ENCODE results near the gene PLPP7. TPM values are rescaled to one million over a fixed set of nuclear protein-coding genes. Genes with fewer than 3 reads are reported as not detected.

The PLPP7 gene
- total RNA-seq, 2 experiments from 2014 or later, result 0.14 to 0.30 TPM

GRCh38 chr9:131276094-131276888 lies 13.2 kb upstream of the PLPP7 start, which contains the start of gene FAM78A:
FAM78A (minus strand) TSS chr9:131276510; CDS start chr9:131276179, 331 bp downstream.
- intact Hi-C loops (cut with DNase I, micrococcal nuclease), result loop anchor here in 1 of 2 experiments (5.0 to 10.0 kb wide), 2 partner anchors 391 to 561 kb away; no protein-coding TSS in a partner anchor
- ATAC-seq, result no peak
- H3K4me1 Mint-ChIP-seq, result peaks cover 26% of the 10 kb centered on the region
- CTCF ChIA-PET, result interaction anchor here (0.6 to 1.3 kb wide), 3 partner anchors 16 to 47 kb away, joined by 3 to 4 read pairs (median 3); no protein-coding TSS in a partner anchor
- no peaks in the 10 kb centered on the region for H3K27me3 Mint-ChIP-seq
- no peaks in the 10 kb centered on the region for H3K9me3 Mint-ChIP-seq (ENCODE audit: low read depth)
- H3K36me3 Mint-ChIP-seq (ENCODE audit: low read depth), result peaks cover 39% of the 10 kb centered on the region
- POLR2A ChIA-PET, result interaction anchor here (3.8 kb wide), 1 partner anchor 20 kb away, joined by 20 read pairs; no protein-coding TSS in a partner anchor
- H3K4me3 Mint-ChIP-seq, result peak within 1 kb of the TSS; percentile 90
- DNase-seq, result peak; percentile 73
- H3K27ac Mint-ChIP-seq, result peak within 1 kb of the TSS; percentile 100

DNA sequence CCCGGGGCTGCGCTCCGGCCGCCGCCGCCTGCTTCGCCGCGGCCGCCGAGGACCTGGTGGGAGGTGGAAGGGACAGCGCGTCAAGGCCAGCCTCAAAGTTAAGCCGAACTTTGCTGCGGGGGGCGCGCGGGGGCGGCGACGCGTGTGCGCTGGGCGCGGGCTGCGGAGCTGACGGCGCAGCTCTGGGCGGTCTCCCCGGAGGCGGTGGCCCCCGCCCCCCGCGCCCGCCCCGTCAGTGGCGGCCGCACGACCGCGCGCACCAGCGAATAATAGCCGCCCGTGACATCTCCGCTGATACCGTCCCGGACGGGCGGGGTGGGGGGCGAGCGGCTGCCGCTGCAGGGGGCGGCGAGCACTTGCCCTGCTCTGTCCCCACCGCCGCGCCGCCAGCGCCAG lies 12.6 kb upstream of the PLPP7 start:
- intact Hi-C loops (cut with DNase I, micrococcal nuclease), result loop anchor here in 1 of 2 experiments (1.0 to 10.0 kb wide), 4 partner anchors 96 to 562 kb away; partner anchors contain the start of gene NUP214
- H3K27me3 Mint-ChIP-seq, result peaks cover 2% of the 10 kb centered on the region
- H3K4me3 Mint-ChIP-seq, result peak overlapping the region; percentile 90
- DNase-seq (peak; percentile 66), ATAC-seq (peak; percentile 13)
- POLR2A ChIA-PET, result no interaction called here
- H3K4me1 Mint-ChIP-seq, result peaks cover 24% of the 10 kb centered on the region
- CTCF ChIA-PET, result interaction anchor here (0.6 to 1.3 kb wide), 3 partner anchors 17 to 128 kb away, joined by 3 to 4 read pairs (median 3); no protein-coding TSS in a partner anchor
- H3K36me3 Mint-ChIP-seq (ENCODE audit: low read depth), result peaks cover 36% of the 10 kb centered on the region
- no peak overlapping the region for H3K27ac Mint-ChIP-seq
- H3K9me3 Mint-ChIP-seq (ENCODE audit: low read depth), result no peaks in the 10 kb centered on the region

DNA sequence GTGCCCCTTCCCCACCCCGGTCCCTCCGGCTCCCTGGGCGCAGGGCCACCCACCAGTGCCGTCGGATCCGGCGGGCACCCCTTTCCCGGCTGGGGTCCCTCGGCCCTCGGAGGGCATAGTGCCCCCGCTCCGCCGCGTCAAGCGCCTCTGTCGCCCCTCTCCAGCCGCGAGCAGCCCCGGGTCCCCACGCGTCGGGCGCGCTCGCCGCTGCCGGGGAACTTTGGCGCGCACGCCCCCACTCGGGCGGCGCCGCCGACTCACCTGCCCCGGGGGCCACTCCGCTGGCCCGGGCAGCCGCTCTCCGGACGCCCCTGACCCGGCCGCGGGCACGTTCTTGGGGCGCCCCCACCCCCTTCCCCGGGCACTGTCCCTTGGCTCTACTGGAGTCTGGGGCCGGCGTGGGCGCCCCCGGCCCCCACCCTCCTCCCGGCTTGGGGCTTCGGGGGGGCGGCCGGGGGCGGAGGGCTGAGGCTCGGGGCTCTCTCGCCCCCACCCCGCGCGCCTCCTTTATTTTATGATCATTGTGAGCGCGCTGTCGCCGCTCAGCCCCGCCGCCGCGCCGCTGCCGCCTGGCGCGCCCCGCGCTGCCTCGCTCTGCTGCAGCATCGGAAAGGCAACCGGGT lies 12.1 kb upstream of the PLPP7 start:
- CTCF ChIA-PET, result interaction anchor here (0.6 to 1.3 kb wide), 4 partner anchors 17 to 225 kb away, joined by 3 to 4 read pairs (median 3); partner anchors contain the start of gene POMT1
- peaks cover 24% of the 10 kb centered on the region for H3K4me1 Mint-ChIP-seq
- POLR2A ChIA-PET, result interaction anchor here (0.7 kb wide), 1 partner anchor 100 kb away, joined by 3 read pairs; no protein-coding TSS in a partner anchor
- DNase-seq (peak; percentile 58), ATAC-seq (no peak)
- peak overlapping the region; percentile 90 for H3K4me3 Mint-ChIP-seq
- peaks cover 32% of the 10 kb centered on the region for H3K36me3 Mint-ChIP-seq (ENCODE audit: low read depth)
- H3K27ac Mint-ChIP-seq, result no peak overlapping the region
- no peaks in the 10 kb centered on the region for H3K9me3 Mint-ChIP-seq (ENCODE audit: low read depth)
- H3K27me3 Mint-ChIP-seq, result peaks cover 7% of the 10 kb centered on the region
- intact Hi-C loops (cut with DNase I, micrococcal nuclease), result loop anchor here in 1 of 2 experiments (1.0 to 10.0 kb wide), 4 partner anchors 96 to 563 kb away; partner anchors contain the start of gene NUP214

GRCh38 chr9:131277910-131278701 lies 11.4 kb upstream of the PLPP7 start:
- H3K9me3 Mint-ChIP-seq (ENCODE audit: low read depth), result no peaks in the 10 kb centered on the region
- ChIA-PET POLR2A (interaction anchor here (0.7 kb wide), 1 partner anchor 101 kb away, joined by 3 read pairs; no protein-coding TSS in a partner anchor), CTCF (interaction anchor here (0.6 to 1.7 kb wide), 5 partner anchors 8 to 500 kb away, joined by 3 to 7 read pairs (median 3); partner anchors contain the start of gene POMT1)
- H3K27ac Mint-ChIP-seq, result peak overlapping the region; percentile 71
- H3K27me3 Mint-ChIP-seq, result peaks cover 7% of the 10 kb centered on the region
- H3K36me3 Mint-ChIP-seq (ENCODE audit: low read depth), result peaks cover 28% of the 10 kb centered on the region
- ATAC-seq, result peak; percentile 55
- H3K4me3 Mint-ChIP-seq, result peak overlapping the region; percentile 75
- intact Hi-C loops (cut with DNase I, micrococcal nuclease), result loop anchor here (1.0 to 10.0 kb wide), 7 partner anchors 22 to 563 kb away; partner anchors contain the start of gene NUP214 (in 1 of the 2)
- H3K4me1 Mint-ChIP-seq, result peaks cover 22% of the 10 kb centered on the region
- peak; percentile 88 for DNase-seq

- DNase-seq, result peak; percentile 47
- POLR2A ChIA-PET, result no interaction called here
Measured at GRCh38 chr9:131278702-131279111, 10.8 kb upstream of the PLPP7 start.

DNA sequence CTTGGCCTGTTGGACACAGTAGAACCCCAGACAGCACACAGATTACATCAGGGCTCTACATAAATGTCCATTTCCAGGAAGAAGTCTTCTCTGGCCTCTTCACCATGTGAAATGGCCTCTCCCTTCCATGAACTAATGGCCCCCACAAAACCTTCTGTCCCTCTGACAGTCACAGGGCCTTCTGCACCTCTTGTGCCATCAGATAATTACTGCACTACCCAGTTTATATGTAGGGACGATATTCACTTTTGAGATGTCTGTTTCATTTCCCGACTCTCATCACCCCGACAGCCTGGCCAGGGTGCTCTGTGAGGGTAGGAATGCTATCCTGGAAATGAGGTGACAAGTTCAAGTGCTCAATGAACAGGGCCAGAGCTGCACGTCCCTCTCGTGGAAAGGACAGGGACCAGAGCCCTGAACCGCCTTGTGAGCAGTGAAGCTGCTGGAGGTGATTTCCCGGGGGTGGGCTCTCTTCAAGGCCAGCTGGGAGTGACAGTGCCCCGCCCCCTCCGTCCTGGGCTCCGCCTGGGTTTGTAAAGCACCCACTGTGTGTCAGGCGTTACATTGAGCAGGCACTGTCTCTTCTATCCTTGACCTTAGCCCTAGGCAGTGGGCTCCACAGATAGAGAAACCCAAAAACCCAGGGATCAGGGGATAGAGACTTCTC lies 10.2 kb upstream of the PLPP7 start:
- H3K27ac Mint-ChIP-seq, result peak overlapping the region; percentile 71
- no peak for ATAC-seq
- POLR2A ChIA-PET, result no interaction called here
- H3K27me3 Mint-ChIP-seq, result peaks cover 7% of the 10 kb centered on the region
- intact Hi-C loops (cut with DNase I, micrococcal nuclease), result loop anchor here in 1 of 2 experiments (5.0 to 10.0 kb wide), 2 partner anchors 388 to 565 kb away; no protein-coding TSS in a partner anchor
- no peaks in the 10 kb centered on the region for H3K9me3 Mint-ChIP-seq (ENCODE audit: low read depth)
- H3K36me3 Mint-ChIP-seq (ENCODE audit: low read depth), result peaks cover 19% of the 10 kb centered on the region
- DNase-seq, result no peak
- H3K4me3 Mint-ChIP-seq, result no peak overlapping the region
- CTCF ChIA-PET, result interaction anchor here (0.7 to 1.7 kb wide), 2 partner anchors 9 to 22 kb away, joined by 4 to 7 read pairs; no protein-coding TSS in a partner anchor
- H3K4me1 Mint-ChIP-seq, result peaks cover 22% of the 10 kb centered on the region

More at GRCh38 chr9:131278702-131279111, 10.8 kb upstream of the PLPP7 start:
- CTCF ChIA-PET, result interaction anchor here (0.6 to 1.7 kb wide), 4 partner anchors 9 to 499 kb away, joined by 3 to 7 read pairs (median 4); no protein-coding TSS in a partner anchor
- intact Hi-C loops (cut with DNase I, micrococcal nuclease), result loop anchor here (1.0 to 10.0 kb wide), 5 partner anchors 22 to 564 kb away; no protein-coding TSS in a partner anchor
- H3K27ac Mint-ChIP-seq, result peak overlapping the region; percentile 71
- no peak for ATAC-seq
- no peaks in the 10 kb centered on the region for H3K9me3 Mint-ChIP-seq (ENCODE audit: low read depth)
- peaks cover 22% of the 10 kb centered on the region for H3K4me1 Mint-ChIP-seq
- peaks cover 7% of the 10 kb centered on the region for H3K27me3 Mint-ChIP-seq
- no peak overlapping the region for H3K4me3 Mint-ChIP-seq
- peaks cover 22% of the 10 kb centered on the region for H3K36me3 Mint-ChIP-seq (ENCODE audit: low read depth)

- no peak for DNase-seq
- ATAC-seq, result no peak
- no peak overlapping the region for H3K27ac Mint-ChIP-seq
- peaks cover 22% of the 10 kb centered on the region for H3K4me1 Mint-ChIP-seq
- intact Hi-C loops (cut with DNase I, micrococcal nuclease), result loop anchor here in 1 of 2 experiments (5.0 to 10.0 kb wide), 2 partner anchors 387 to 565 kb away; no protein-coding TSS in a partner anchor
- H3K9me3 Mint-ChIP-seq (ENCODE audit: low read depth), result no peaks in the 10 kb centered on the region
- peaks cover 12% of the 10 kb centered on the region for H3K36me3 Mint-ChIP-seq (ENCODE audit: low read depth)
- ChIA-PET POLR2A (no interaction called here), CTCF (interaction anchor here (0.7 to 1.3 kb wide), 2 partner anchors 23 to 234 kb away, joined by 4 read pairs; no protein-coding TSS in a partner anchor)
- H3K27me3 Mint-ChIP-seq, result peaks cover 7% of the 10 kb centered on the region
- H3K4me3 Mint-ChIP-seq, result no peak overlapping the region
Measured at GRCh38 chr9:131279863-131280570, 9.5 kb upstream of the PLPP7 start.

DNA sequence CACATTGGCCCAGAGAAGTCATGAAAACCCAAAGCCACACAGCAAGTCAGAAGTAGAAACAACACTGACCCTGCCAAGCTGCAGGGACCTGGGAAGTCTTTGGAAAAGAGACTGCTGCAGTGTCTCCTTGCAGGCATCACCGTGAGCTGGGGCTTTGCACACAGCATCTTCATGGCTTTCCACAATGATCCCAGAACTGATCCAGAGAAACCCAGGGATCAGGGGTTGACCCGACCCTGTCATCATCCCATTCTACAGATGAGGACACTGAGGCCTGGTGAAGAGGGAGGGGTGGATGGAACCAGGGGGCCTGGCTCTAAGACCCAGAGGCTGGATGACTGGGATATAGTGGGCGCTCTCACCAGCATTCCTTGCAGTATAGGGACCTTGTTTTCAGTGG lies 8.9 kb upstream of the PLPP7 start:
- intact Hi-C loops (cut with DNase I, micrococcal nuclease), result no loop called here
- peaks cover 7% of the 10 kb centered on the region for H3K36me3 Mint-ChIP-seq (ENCODE audit: low read depth)
- no peak for DNase-seq
- no peak overlapping the region for H3K27ac Mint-ChIP-seq
- peaks cover 22% of the 10 kb centered on the region for H3K4me1 Mint-ChIP-seq
- POLR2A ChIA-PET, result no interaction called here
- CTCF ChIA-PET, result interaction anchor here (1.3 kb wide), 1 partner anchor 234 kb away, joined by 4 read pairs; no protein-coding TSS in a partner anchor
- H3K27me3 Mint-ChIP-seq, result peaks cover 7% of the 10 kb centered on the region
- H3K9me3 Mint-ChIP-seq (ENCODE audit: low read depth), result no peaks in the 10 kb centered on the region
- H3K4me3 Mint-ChIP-seq, result no peak overlapping the region
- no peak for ATAC-seq

- intact Hi-C loops (cut with DNase I, micrococcal nuclease), result no loop called here
- ATAC-seq (no peak), DNase-seq (no peak)
- Mint-ChIP-seq H3K9me3 (ENCODE audit: low read depth) (no peaks in the 10 kb centered on the region), H3K4me3 (peak overlapping the region; percentile 5), H3K27me3 (peaks cover 7% of the 10 kb centered on the region), H3K36me3 (ENCODE audit: low read depth) (no peaks in the 10 kb centered on the region), H3K27ac (no peak overlapping the region), H3K4me1 (peaks cover 22% of the 10 kb centered on the region)
- ChIA-PET CTCF (interaction anchor here (1.3 kb wide), 1 partner anchor 235 kb away, joined by 4 read pairs; no protein-coding TSS in a partner anchor), POLR2A (no interaction called here)
Measured at GRCh38 chr9:131281119-131281965, 8.2 kb upstream of the PLPP7 start.

Data from activated CD4-positive, alpha-beta T cell treated with anti-CD3 and anti-CD28 coated beads for 36 hours (primary cell).